ENCODE results near the gene STEAP4. TPM values are rescaled to one million over a fixed set of nuclear protein-coding genes. Genes with fewer than 3 reads are reported as not detected.
"Not testable (repeated sequence)": the region's sequence is repeated elsewhere in the genome, so short reads cannot be mapped to it uniquely, and the experiment has no call there.

STEAP4 gene
- total RNA-seq, 1 donor from 2014 or later = 9.8 TPM

- DNase-seq (ENCODE audit: low spot score) = no peak
Observed at GRCh38 chr7:88268858-88269257, 37.8 kb downstream of the STEAP4 start.

DNA sequence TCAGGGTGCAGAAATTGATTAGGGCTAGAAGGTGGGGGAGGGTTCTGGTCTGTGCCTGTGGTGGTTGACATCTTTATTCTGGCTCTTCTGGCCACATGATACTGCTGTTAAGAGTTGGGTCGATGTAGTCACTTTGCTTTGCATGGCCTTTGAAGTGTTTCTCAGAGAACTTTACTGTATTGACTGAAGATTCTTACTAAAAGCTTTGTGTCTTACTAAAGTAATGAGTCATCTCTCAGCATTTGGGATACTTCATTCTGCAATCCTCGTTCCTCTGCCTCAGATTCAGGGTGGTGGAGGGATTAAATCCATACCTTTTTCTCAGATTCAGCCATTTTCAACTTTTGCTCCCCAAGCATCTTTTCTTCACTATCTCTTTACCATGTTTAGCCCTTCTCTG is 38.6 kb downstream of the STEAP4 start:
- DNase-seq (ENCODE audit: low spot score) = no peak

- no peak for DNase-seq (ENCODE audit: low spot score)
Observed at GRCh38 chr7:88267421-88267820, 39.3 kb downstream of the STEAP4 start.

DNA sequence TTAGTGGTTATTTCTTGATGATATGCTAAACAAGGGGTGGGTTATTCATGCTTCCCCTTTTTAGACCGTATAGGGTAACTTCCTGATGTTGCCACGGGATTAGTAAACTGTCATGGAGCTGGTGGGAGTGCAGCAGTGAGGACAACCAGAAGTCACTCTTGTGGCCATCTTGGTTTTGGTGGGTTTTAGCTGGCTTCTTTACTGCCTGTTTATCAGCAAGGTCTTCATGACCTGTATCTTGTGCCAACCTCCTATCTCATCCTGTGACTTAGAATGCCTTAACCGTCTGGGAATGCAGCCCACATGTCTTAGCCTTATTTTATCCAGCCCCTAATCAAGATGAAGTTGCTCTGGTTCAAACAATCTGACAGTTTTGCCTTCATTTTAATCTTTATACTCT is 41.7 kb downstream of the STEAP4 start:
- DNase-seq (ENCODE audit: low spot score) = not testable (repeated sequence)

DNA sequence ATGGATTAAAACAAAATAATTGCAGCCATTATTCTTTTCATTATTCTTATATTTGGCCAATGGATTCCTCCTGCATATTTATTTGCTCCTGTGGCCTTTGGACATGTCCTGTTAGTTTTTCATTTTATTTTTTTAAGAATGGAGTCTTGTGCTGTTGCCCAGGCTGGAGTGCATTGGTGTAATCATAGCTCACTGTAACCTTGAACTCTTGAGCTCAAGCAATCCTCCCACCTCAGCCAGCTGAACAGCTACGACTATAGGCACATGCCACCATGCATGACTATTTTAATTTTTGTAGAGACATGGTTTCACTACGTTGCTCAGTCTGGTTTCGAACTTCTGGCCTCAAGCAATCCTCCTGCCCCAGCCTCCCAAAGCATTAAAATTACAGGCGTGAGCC is 44.1 kb downstream of the STEAP4 start:
- no peak for DNase-seq (ENCODE audit: low spot score)

DNA sequence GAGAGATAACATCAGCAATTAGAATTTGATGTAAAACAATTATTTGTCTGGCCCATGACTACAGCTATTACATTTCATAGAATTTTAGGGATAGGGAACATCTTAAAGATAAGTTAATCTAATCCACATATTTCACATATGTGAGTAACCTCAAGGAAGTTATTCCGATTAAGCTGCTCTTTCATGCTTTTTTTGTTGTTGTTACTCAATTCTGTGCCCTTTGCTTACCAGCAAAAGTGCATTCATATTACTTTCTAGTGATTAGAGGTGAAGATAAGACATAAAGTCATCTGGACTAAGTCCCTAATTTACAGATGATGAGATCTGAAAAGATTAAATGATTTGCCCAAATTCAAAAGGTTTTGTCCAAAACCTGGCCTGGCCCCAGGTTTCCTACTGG is 46.0 kb downstream of the STEAP4 start:
- no peak for DNase-seq (ENCODE audit: low spot score)

GRCh38 chr7:88259656-88260380 is 46.9 kb downstream of the STEAP4 start:
- DNase-seq (ENCODE audit: low spot score) = no peak

GRCh38 chr7:88258296-88258695 is 48.4 kb downstream of the STEAP4 start:
- DNase-seq (ENCODE audit: low spot score) = not testable (repeated sequence)

- no peak for DNase-seq (ENCODE audit: low spot score)
Observed at GRCh38 chr7:88256906-88257305, 49.8 kb downstream of the STEAP4 start.

GRCh38 chr7:88254721-88255424 is 51.8 kb downstream of the STEAP4 start:
- DNase-seq (ENCODE audit: low spot score) = no peak

DNA sequence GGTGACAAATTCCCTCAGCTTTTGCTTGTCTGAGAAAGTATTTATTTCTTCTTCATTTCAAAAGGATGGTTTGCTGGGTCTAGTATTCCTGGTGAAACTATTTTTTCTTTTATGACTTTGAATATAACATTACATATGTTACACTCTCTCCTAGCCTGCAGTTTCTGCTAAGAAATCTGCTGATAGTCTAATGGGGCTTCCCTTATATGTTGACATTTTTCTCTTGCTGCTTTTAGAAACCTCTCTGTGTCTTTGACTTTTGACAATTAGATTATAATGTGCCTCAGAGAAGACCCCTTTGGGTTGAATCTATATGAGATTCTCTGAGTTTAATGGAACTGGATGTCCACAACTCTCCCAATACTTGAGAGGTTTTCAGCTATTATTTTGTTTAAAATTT is 53.1 kb downstream of the STEAP4 start:
- DNase-seq (ENCODE audit: low spot score) = no peak

DNA sequence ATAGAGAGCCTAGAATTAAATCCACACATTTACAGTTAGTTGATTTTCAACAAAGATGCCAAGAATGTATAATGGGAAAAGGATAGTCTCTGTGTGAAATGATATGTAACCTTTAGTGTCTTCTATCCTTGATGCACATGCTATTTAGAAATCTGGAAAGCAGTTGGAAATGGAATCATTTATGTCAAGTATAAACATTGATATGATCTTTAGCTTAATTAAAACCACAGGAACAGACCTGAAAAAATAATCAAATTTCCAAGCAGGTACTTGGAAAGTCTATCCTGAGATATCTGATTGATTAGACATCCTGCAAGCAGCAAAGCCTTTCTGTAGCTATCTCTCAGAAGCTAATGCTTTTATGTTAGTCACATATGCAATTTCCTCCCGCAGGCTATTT is 62.4 kb downstream of the STEAP4 start:
- no peak for DNase-seq (ENCODE audit: low spot score)

GRCh38 chr7:88243345-88243909 is 63.3 kb downstream of the STEAP4 start:
- no peak for DNase-seq (ENCODE audit: low spot score)

DNA sequence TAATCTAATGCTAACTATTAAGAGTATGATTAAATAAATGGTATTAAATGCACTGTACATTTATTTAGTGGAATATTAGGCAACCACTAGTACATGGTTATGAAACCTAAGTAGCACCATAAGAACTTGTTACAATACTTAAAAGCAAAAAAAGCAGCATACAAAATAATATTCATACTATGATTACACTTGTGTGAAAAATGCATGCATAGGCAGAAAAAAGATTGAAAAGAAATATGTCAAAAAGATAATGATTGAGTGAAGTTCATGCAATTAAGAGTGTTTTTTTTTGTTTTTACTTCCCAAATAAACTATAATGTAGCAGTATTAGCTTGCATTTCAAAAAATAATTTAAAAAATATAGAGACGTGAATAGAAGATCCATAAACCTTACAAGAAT is 66.8 kb downstream of the STEAP4 start:
- no peak for DNase-seq (ENCODE audit: low spot score)

- DNase-seq (ENCODE audit: low spot score) = no peak
Observed at GRCh38 chr7:88233828-88234227, 72.9 kb downstream of the STEAP4 start.

GRCh38 chr7:88230646-88231045 is 76.0 kb downstream of the STEAP4 start:
- DNase-seq (ENCODE audit: low spot score) = no peak

GRCh38 chr7:88229302-88229995 is 77.2 kb downstream of the STEAP4 start:
- DNase-seq (ENCODE audit: low spot score) = no peak

DNA sequence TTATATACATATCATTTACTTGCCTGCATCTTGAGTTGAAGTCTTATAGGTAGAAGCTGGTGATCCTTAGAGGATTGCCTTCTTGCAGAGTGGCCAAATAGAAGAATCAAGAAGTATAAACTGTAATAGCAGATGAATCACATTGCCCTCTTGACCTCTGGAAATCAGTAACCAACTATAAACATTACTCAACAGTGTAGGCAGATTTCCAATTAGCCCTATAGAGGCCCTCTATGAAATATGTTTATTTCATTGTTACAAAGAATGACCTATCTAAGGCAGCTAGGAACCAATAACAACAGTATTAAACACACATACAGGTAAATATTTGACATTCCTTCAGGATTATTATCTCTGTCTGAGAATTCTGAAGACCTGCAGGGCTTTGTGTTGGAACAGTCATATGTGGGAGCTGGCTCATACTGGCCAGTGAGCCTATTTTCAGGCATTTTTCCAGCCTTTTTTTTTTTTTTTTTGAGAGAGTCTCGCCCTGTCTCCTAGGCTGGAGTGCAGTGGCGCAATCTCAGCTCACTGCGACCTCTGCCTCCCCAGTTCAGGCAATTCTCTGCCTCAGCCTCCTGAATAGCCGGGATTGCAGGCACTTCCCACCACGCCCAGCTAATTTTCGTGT is 79.7 kb downstream of the STEAP4 start:
- DNase-seq (ENCODE audit: low spot score) = peak; percentile 56

GRCh38 chr7:88226201-88226600 is 80.5 kb downstream of the STEAP4 start:
- DNase-seq (ENCODE audit: low spot score) = no peak

- DNase-seq (ENCODE audit: low spot score) = no peak
Observed at GRCh38 chr7:88224601-88225275, 82.0 kb downstream of the STEAP4 start.

- DNase-seq (ENCODE audit: low spot score) = no peak
Observed at GRCh38 chr7:88223265-88223664, 83.4 kb downstream of the STEAP4 start.

All from mucosa of gallbladder (tissue), 1 donor.